Activated CD4-positive, alpha-beta T cell treated with anti-CD3 and anti-CD28 coated beads for 24 hours (primary cell): ENCODE data around the gene DNAJC15.
"Not testable (repeated sequence)": the region's sequence is repeated elsewhere in the genome, so short reads cannot be mapped to it uniquely, and the experiment has no call there.

ENCODE experiments used
- DNase-seq, 2 donors: peaks; one replicate each; pipeline ENCODE4 v3.0.0-alpha.2; 2020; ENCODE audit warnings: low read depth in 2 of 2

DNAJC15 gene

GRCh38 chr13:43044720-43045301 lies 21.4 kb downstream of the DNAJC15 start:
- DNase-seq, result no peak

- DNase-seq, result not testable (repeated sequence)
These were observed 22.0 kb downstream of the DNAJC15 start for GRCh38 chr13:43045302-43045773.

- DNase-seq, result no peak
These were observed 22.9 kb downstream of the DNAJC15 start for GRCh38 chr13:43046259-43046658.

- DNase-seq, result no peak
These were observed 31.7 kb downstream of the DNAJC15 start for GRCh38 chr13:43054803-43055802.

- DNase-seq, result no peak
These were observed 34.4 kb downstream of the DNAJC15 start for GRCh38 chr13:43057653-43058317.

GRCh38 chr13:43058318-43058674 lies 34.9 kb downstream of the DNAJC15 start:
- no peak for DNase-seq

- DNase-seq, result no peak
These were observed 35.4 kb downstream of the DNAJC15 start for GRCh38 chr13:43058831-43059230.

GRCh38 chr13:43059779-43060178 lies 36.4 kb downstream of the DNAJC15 start:
- not testable (repeated sequence) for DNase-seq

- DNase-seq, result not testable (repeated sequence)
These were observed 37.4 kb downstream of the DNAJC15 start for GRCh38 chr13:43060806-43061205.

- no peak for DNase-seq
These were observed 38.3 kb downstream of the DNAJC15 start for GRCh38 chr13:43061496-43062280.

GRCh38 chr13:43071824-43072223 lies 48.4 kb downstream of the DNAJC15 start:
- DNase-seq, result no peak

GRCh38 chr13:43072394-43072793 lies 49.0 kb downstream of the DNAJC15 start:
- no peak for DNase-seq

GRCh38 chr13:43074824-43075510 lies 51.6 kb downstream of the DNAJC15 start:
- no peak for DNase-seq

GRCh38 chr13:43075511-43075902 lies 52.1 kb downstream of the DNAJC15 start:
- not testable (repeated sequence) for DNase-seq

GRCh38 chr13:43077046-43077445 lies 53.7 kb downstream of the DNAJC15 start:
- no peak for DNase-seq

- DNase-seq, result no peak
These were observed 54.1 kb downstream of the DNAJC15 start for GRCh38 chr13:43077461-43077860.

- no peak for DNase-seq
These were observed 54.5 kb downstream of the DNAJC15 start for GRCh38 chr13:43077906-43078305.

- DNase-seq, result no peak
These were observed 55.0 kb downstream of the DNAJC15 start for GRCh38 chr13:43078399-43078798.

GRCh38 chr13:43079392-43079931 lies 56.1 kb downstream of the DNAJC15 start:
- no peak for DNase-seq

GRCh38 chr13:43080199-43080598 lies 56.8 kb downstream of the DNAJC15 start:
- DNase-seq, result no peak

GRCh38 chr13:43081866-43082265 lies 58.5 kb downstream of the DNAJC15 start:
- DNase-seq, result no peak
